Cardiac muscle cell (in vitro differentiated cells and primary cell): Measurements from ENCODE around the gene ZG16B. TPM values are rescaled to one million over a fixed set of nuclear protein-coding genes. Genes with fewer than 3 reads are reported as not detected.

Experiments
- DNase-seq, 2 donors: peaks; one replicate each; pipeline versions ENCODE4 v3.0.0 to v3.0.0-alpha.2; 2010 to 2017; ENCODE audit warnings: low read depth in 1 of 2, low spot score in 1 of 2
- H3K27ac ChIP-seq: fragments of 200-600 bp; sonication (generic); 2 replicates; pipeline ENCODE4 v1.5.1; 2016
- H3K27me3 ChIP-seq: fragments of 200-600 bp; sonication (generic); 2 replicates; pipeline ENCODE4 v1.6.0; 2016; ENCODE audit warnings: control low read depth
- H3K36me3 ChIP-seq: fragments of 200-600 bp; sonication (generic); 2 replicates; pipeline ENCODE4 v1.5.1; 2016; ENCODE audit warnings: control low read depth
- H3K4me1 ChIP-seq: fragments of 200-600 bp; sonication (generic); 2 replicates; pipeline ENCODE4 v1.8.1; 2017; ENCODE audit warnings: low read depth, mild to moderate bottlenecking, mixed run types
- H3K4me3 ChIP-seq: fragments of 200-600 bp; sonication (generic); 2 replicates; pipeline ENCODE4 v1.5.1; 2016; ENCODE audit warnings: mild to moderate bottlenecking
- H3K9me3 ChIP-seq: fragments of 200-600 bp; sonication (generic); 2 replicates; pipeline ENCODE4 v1.5.1; 2017; ENCODE audit warnings: low read depth, mild to moderate bottlenecking, control low read depth
- polyA plus RNA-seq: library from polyadenylated mRNA; unstranded; fragments of >200 nt; fragmentation: Nextera tagmentation; extraction: Ambion mirVana; gene quantifications from 2 replicates; pipeline ENCODE4 v1.2.1, GENCODE V29; 2016
- total RNA-seq: library from RNA; depleted of rRNA; stranded (reverse); fragments of >200 nt; gene quantifications from 2 replicates; pipeline ENCODE4 v1.2.3, GENCODE V29; 2016
- TF ChIP-seq, protein P1 (sequence below): IDR thresholded peaks from 2 replicates; pipeline ENCODE4 v1.5.1; 2012; ENCODE audit warnings: low read depth, mild to moderate bottlenecking, low read length

Gene ZG16B
- total and polyA plus RNA-seq, 2 experiments from 2014 or later: not detected

DNA sequence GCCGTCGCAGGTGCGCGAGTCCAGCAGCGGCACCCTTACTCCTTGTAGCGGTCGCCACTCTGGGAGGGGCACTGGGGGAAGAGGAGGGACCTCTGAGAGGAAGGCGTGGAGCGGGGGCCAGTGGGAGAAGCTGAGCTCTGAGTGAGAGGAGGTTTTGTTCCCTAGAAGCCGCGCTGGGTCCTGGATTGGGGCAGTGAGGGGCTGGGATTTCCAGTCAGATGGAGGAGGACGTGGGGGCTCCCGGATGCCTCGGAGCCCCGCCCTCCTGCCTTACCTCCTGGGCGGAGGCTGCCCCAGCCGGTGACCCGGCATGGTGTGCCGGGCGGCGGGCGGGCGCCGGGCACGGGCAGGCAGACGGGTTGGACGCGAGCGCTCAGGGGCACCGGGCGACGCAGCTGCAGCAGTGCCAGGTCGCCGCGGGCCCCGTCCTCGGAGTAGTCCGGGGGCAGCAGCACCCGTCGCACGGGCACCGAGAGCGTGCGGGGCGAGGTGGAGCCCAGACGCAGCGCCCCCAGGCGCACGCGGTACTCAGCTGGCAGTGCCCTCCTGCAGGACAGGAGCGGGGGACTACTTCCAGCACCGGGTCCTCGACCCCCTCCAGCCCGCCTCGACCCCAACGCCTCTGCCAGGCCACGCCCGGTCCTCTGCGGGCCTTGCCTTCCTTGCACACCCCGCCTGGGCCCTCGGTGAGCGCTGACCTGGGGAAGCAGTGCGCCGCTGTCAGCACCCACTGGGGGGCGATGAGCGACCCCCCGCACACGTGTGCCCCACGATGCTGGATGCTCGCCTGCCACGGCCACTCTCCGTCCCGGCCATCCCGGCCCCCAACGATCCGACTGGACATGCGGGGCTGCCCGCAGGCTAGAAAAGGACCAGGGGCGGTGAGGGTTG lies 44.8 kb upstream of the ZG16B start:
- no peaks in the 10 kb centered on the region for H3K36me3 ChIP-seq
- H3K4me1 ChIP-seq: no peaks in the 10 kb centered on the region
- peaks cover 23% of the 10 kb centered on the region for H3K27me3 ChIP-seq
- no peak overlapping the region for H3K4me3 ChIP-seq
- TF ChIP-seq, protein P1, sequence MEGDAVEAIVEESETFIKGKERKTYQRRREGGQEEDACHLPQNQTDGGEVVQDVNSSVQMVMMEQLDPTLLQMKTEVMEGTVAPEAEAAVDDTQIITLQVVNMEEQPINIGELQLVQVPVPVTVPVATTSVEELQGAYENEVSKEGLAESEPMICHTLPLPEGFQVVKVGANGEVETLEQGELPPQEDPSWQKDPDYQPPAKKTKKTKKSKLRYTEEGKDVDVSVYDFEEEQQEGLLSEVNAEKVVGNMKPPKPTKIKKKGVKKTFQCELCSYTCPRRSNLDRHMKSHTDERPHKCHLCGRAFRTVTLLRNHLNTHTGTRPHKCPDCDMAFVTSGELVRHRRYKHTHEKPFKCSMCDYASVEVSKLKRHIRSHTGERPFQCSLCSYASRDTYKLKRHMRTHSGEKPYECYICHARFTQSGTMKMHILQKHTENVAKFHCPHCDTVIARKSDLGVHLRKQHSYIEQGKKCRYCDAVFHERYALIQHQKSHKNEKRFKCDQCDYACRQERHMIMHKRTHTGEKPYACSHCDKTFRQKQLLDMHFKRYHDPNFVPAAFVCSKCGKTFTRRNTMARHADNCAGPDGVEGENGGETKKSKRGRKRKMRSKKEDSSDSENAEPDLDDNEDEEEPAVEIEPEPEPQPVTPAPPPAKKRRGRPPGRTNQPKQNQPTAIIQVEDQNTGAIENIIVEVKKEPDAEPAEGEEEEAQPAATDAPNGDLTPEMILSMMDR: peak; percentile 11
- H3K9me3 ChIP-seq: no peaks in the 10 kb centered on the region
- no peak overlapping the region for H3K27ac ChIP-seq
- no peak for DNase-seq

DNA sequence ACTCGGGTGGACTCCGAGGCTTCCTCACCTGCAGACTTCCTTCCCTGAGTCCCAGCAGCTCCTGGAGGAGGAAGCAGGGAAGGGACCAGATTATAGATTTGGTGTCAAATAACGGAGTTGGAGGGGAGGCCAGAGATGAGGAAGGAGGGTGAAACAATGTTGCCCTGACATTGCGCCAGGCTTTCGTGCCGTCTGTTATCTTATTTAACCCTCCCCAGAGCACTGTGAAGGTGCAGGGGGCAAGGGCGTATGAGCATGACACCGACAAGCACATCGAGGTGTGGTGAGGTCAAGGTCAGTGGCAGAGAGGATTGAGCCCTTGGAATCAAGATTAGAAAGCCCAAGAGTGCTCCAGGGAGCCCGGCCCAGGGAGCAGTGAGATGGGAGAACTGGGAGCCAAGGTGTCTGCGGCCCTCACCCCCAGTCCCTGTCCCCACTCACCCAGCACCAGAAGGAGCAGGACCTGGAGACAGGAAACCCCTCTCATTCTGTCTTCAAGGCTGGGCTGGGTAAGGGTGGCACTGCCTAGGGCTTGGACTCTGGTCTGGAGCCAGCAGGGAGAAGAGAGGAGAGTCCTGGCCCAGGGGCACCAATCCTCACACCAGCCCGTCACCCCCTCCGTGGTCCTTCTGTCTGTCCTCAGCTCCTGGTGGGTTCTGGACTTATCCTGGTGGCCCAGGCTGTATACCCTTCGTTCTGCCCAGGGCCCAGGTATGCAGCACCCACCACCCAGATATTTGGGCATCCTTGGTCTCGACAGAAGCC lies 43.9 kb upstream of the ZG16B start:
- H3K27me3 ChIP-seq: peaks cover 32% of the 10 kb centered on the region
- H3K36me3 ChIP-seq: no peaks in the 10 kb centered on the region
- TF ChIP-seq, protein P1: no peak
- DNase-seq: no peak
- H3K27ac ChIP-seq: no peak overlapping the region
- no peak overlapping the region for H3K4me3 ChIP-seq
- no peaks in the 10 kb centered on the region for H3K9me3 ChIP-seq
- no peaks in the 10 kb centered on the region for H3K4me1 ChIP-seq

DNA sequence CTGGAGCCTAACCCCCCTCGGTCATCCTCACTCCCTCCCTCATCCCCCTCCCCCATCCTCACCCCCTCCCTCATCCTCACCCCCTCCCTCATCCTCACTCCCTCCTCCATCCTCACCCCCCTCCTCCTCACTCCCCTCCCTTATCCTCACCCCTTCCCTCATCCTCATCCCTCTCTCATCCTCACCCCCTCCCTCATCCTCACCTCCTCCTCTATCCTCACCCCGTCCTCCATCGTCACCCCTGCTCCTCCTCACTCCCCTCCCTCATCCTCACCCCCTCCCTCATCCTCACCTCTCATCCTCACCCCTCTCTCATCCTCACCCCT lies 43.3 kb upstream of the ZG16B start:
- Histone ChIP-seq H3K36me3 (no peaks in the 10 kb centered on the region), H3K9me3 (no peaks in the 10 kb centered on the region), H3K27me3 (peaks cover 36% of the 10 kb centered on the region), H3K27ac (no peak overlapping the region), H3K4me1 (no peaks in the 10 kb centered on the region), H3K4me3 (no peak overlapping the region)
- no peak for DNase-seq
- TF ChIP-seq, protein P1: no peak

DNA sequence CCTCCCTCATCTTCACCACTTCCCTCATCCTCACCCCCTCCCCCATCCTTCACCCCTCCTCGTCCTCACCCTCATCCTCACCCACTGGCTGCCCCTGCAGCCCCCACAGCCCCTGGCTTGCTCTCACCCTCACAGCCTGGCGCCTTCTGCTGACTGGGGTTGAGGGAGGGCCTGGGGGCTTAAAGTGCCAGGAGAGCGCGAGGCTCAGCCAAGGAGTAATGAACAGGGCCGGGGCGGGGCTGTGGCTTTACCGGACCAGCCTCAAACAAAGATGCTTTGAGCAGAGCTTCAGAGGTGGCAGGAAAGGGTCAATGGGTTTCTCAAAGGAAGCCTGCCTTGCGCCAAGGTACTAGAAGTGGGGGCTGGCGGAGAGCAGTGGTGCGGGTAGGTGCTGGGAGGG lies 42.7 kb upstream of the ZG16B start, which contains the start of gene PRSS33:
TSS of gene PRSS33 (minus strand) at position 155 of the 400 bp plus-strand sequence. CDS start 1,013 bp downstream, outside the sequence.
- Histone ChIP-seq H3K4me3 (no peak within 1 kb of the TSS), H3K36me3 (no peaks in the 10 kb centered on the region), H3K9me3 (no peaks in the 10 kb centered on the region), H3K4me1 (no peaks in the 10 kb centered on the region), H3K27me3 (peaks cover 36% of the 10 kb centered on the region), H3K27ac (no peak within 1 kb of the TSS)
- TF ChIP-seq, protein P1: no peak
- DNase-seq: no peak

DNA sequence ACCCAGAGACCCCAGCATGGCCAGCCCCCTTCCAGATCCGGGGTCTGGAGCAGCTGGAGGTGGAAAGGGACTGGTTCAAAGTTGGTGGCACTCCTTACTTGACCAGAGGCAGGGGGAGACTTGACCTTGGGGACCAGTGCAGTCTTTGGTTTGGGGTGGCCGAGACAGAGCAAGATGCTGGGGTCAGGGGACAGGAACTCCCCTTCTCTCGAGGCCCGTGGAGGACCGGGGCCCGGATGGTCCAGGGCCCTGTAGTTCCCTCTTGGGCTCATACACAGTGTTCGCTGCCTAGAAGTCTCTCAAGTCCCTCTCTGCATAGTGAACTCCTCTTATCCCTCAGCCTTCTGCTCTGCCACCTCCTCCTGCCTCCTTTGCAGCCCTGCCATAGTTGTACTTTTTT lies 42.1 kb upstream of the ZG16B start:
- TF ChIP-seq, protein P1: no peak
- no peak for DNase-seq
- H3K27ac ChIP-seq: no peak overlapping the region
- H3K4me1 ChIP-seq: no peaks in the 10 kb centered on the region
- H3K36me3 ChIP-seq: no peaks in the 10 kb centered on the region
- H3K9me3 ChIP-seq: no peaks in the 10 kb centered on the region
- no peak overlapping the region for H3K4me3 ChIP-seq
- H3K27me3 ChIP-seq: peaks cover 39% of the 10 kb centered on the region
